Measurements from ENCODE around the gene POLR3G.

POLR3G gene

DNA sequence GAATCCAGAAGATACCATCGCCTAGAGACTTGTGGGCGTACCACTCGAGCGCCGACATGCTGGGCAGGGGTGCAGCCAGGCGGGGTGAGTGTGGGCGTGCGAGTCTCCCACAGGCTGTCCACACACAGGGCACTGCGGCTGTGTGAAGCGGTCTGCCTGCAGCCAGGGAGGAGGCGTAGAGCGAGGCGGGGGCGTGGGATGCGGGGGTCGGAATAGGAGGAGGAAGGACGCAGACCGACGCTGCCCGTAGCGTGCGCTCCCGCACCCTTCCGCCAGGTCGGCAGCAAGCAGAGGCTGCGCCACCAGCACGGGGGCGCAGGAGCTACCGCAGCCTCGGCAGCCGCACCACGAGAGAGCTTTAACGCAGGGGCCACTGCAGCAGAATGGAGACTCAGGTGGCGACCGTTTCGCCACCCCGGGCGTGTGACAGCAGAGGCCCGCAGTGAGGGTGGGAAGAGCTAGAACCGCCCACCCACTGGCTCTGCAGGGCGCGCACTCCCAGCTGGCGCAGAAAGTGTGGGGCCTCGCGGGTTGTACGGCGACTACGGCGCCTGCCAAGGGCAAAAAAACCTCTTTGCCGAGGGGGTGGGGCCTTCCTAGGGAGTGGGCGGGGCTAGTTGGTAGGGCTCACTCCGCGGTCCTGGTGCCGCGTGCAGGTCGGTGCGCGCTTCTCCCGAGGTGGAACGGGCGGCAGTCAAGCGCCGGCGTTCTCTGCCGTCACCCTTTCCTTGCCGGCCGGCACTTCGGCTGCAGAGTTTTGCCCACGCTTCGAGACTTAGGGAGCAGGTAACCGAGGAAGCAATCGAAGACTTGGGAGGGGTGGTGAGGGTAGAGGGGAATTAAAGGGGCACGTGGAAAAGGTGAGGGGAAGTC lies at the start of gene POLR3G, which contains the start of gene MBLAC2:
POLR3G (plus strand) TSS at position 630 of the 873 bp plus-strand sequence. CDS start 10,704 bp downstream, outside the sequence.
MBLAC2 (minus strand) TSS at position 537 of the 873 bp plus-strand sequence; CDS start at position 58, 479 bp downstream.
- TF ChIP-seq, protein P1, sequence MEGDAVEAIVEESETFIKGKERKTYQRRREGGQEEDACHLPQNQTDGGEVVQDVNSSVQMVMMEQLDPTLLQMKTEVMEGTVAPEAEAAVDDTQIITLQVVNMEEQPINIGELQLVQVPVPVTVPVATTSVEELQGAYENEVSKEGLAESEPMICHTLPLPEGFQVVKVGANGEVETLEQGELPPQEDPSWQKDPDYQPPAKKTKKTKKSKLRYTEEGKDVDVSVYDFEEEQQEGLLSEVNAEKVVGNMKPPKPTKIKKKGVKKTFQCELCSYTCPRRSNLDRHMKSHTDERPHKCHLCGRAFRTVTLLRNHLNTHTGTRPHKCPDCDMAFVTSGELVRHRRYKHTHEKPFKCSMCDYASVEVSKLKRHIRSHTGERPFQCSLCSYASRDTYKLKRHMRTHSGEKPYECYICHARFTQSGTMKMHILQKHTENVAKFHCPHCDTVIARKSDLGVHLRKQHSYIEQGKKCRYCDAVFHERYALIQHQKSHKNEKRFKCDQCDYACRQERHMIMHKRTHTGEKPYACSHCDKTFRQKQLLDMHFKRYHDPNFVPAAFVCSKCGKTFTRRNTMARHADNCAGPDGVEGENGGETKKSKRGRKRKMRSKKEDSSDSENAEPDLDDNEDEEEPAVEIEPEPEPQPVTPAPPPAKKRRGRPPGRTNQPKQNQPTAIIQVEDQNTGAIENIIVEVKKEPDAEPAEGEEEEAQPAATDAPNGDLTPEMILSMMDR (IDR thresholded peaks at IDR 0.05) = peak; percentile 54
- TF ChIP-seq ZFX (IDR thresholded peaks at IDR 0.05; ENCODE audit: borderline replicate concordance) = no peak
- peak within 1 kb of the TSS; percentile 86 for H3K27ac ChIP-seq

DNA sequence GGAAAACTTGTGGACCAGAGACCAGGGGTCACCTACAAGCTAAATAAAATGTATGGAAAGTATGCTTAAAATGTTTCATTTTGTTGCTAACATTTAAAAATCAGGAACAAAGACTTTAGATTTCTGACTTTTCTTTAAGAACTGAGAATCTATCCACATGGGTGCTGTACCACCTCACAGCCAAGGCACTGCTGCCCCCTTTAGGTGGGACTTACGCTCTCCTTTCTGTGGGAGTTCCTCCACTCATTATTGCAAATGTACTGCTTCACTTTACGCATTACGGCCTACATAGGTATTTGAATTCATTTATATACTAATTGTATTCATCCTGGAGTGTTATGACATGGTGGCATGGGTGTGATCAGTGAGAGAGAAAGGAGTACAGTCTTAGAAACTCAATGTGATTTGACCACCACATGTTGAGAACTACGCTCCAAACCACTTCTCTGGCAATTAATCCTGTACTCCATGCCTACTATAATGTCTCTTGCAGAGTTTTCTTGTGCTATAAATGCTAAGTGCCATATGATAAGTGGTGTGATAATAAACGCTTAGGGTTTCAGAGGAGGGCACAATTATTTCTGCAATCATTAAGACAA lies 40.4 kb upstream of the POLR3G start:
- no peak for TF ChIP-seq ZFX (IDR thresholded peaks at IDR 0.05; ENCODE audit: borderline replicate concordance)
- TF ChIP-seq, protein P1 (IDR thresholded peaks at IDR 0.05) = peak; percentile 80
- no peak overlapping the region for H3K27ac ChIP-seq

DNA sequence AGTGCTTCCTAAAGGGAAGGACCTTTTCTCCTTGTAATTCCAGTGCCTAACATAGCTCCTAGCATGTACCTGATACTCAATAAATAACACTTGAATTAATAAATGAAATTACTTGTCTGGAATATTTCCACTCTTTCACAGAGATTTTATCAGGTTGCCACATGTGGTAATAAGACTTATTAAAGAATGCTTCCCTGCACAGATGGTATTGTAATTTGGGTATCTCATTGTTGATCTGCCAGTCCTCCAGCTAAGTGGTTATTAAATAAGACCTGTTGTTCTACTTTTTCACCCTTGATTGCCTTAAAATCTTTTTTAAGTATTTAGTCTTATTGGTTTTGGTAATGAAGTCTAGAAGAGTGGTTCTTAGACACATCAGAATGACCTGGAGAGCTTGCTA lies 37.0 kb upstream of the POLR3G start:
- no peak overlapping the region for H3K27ac ChIP-seq
- TF ChIP-seq, protein P1 (IDR thresholded peaks at IDR 0.05) = no peak
- no peak for TF ChIP-seq ZFX (IDR thresholded peaks at IDR 0.05; ENCODE audit: borderline replicate concordance)

DNA sequence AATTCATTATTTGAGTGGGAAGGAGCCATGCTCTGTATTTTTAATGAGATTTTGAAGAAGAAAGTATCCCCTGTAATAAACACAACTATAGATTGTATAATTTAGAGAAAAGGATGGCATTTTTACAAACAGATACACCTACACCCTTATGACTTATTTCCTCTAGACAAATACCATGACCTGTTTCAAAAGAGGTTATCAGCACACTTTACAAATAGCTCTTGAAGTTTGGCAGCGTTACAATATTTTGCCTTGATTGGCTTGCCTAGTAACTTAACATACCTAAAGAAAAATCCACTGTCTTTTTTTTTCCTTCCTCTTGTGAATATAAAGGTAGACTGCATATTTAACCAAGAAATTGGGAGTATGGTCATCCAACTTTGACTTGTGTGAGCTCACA lies 36.6 kb upstream of the POLR3G start:
- H3K27ac ChIP-seq = no peak overlapping the region
- no peak for TF ChIP-seq ZFX (IDR thresholded peaks at IDR 0.05; ENCODE audit: borderline replicate concordance)
- TF ChIP-seq, protein P1 (IDR thresholded peaks at IDR 0.05) = no peak

- TF ChIP-seq, protein P1 (IDR thresholded peaks at IDR 0.05) = no peak
- TF ChIP-seq ZFX (IDR thresholded peaks at IDR 0.05; ENCODE audit: borderline replicate concordance) = no peak
Measured at GRCh38 chr5:90440644-90441043, 34.0 kb upstream of the POLR3G start.

GRCh38 chr5:90446961-90447360 lies 27.7 kb upstream of the POLR3G start:
- no peak overlapping the region for H3K27ac ChIP-seq
- TF ChIP-seq ZFX (IDR thresholded peaks at IDR 0.05; ENCODE audit: borderline replicate concordance) = no peak
- TF ChIP-seq, protein P1 (IDR thresholded peaks at IDR 0.05) = no peak

More at GRCh38 chr5:90440644-90441043, 34.0 kb upstream of the POLR3G start:
- H3K27ac ChIP-seq = no peak overlapping the region

GRCh38 chr5:90461288-90461687 lies 13.4 kb upstream of the POLR3G start:
- H3K27ac ChIP-seq = no peak overlapping the region
- TF ChIP-seq, protein P1 (IDR thresholded peaks at IDR 0.05) = no peak
- no peak for TF ChIP-seq ZFX (IDR thresholded peaks at IDR 0.05; ENCODE audit: borderline replicate concordance)
